HG03565 (cell line): ENCODE results near the gene OR2W3.

Experiments
- ATAC-seq: cut with Tn5 transposase; IDR thresholded peaks from one replicate; pipeline ENCODE4 v1.9.1; 2021; ENCODE audit warnings: mild to moderate bottlenecking, moderate library complexity; ENCODE audit not compliant: unreplicated experiment

OR2W3 gene

GRCh38 chr1:247914941-247915662 lies 19.7 kb downstream of the OR2W3 start:
- no peak for ATAC-seq

- no peak for ATAC-seq
Observed at GRCh38 chr1:247919952-247920351, 24.6 kb downstream of the OR2W3 start, which contains the start of gene OR2T8. Gene OR2T8, plus strand, starts transcription at chr1:247920252. Its CDS starts 766 bp downstream, at chr1:247921018.

GRCh38 chr1:247923941-247924340 lies 28.6 kb downstream of the OR2W3 start:
- no peak for ATAC-seq

GRCh38 chr1:247924868-247925267 lies 29.5 kb downstream of the OR2W3 start, which contains the start of gene OR2AJ1:
Gene OR2AJ1, plus strand, starts transcription at chr1:247924889. Its CDS starts 8,880 bp downstream, at chr1:247933769.
- no peak for ATAC-seq

- ATAC-seq: no peak
Observed at GRCh38 chr1:247933989-247934388, 38.6 kb downstream of the OR2W3 start.

- no peak for ATAC-seq
Observed at GRCh38 chr1:247935781-247936180, 40.4 kb downstream of the OR2W3 start.

- ATAC-seq: no peak
Observed at GRCh38 chr1:247936415-247936814, 41.0 kb downstream of the OR2W3 start.

- peak; percentile 99 for ATAC-seq
Observed at GRCh38 chr1:247936965-247937734, 41.8 kb downstream of the OR2W3 start.

GRCh38 chr1:247942624-247943023 lies 47.2 kb downstream of the OR2W3 start:
- no peak for ATAC-seq
